ENCODE results near the gene POTEG.
"Not testable (repeated sequence)": the region's sequence is repeated elsewhere in the genome, so short reads cannot be mapped to it uniquely, and the experiment has no call there.

DNA sequence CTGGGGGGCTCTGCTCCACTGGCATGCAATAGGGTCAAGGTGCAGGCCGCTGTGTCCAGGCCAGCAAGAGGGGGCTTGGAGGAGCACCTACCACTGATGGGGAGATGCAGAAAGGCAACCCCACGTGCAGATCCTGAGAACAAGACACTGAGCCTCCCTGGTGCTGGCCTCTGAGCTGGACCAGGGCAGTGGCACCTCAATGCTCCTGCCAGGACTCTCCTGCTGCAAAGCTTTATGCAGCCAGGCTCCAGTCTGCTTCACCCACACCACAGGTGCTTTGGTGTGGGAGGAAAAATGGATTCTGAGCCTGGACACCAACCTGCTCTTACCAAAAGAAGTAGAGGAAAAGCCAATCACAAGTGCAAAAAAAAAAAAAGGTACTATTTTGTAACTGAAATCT lies 1.7 kb upstream of the POTEG start:
- TF ChIP-seq CTCF (optimal IDR thresholded peaks at IDR 0.05 in 1 of 3, IDR thresholded peaks at IDR 0.05 in 1 of 3, conservative IDR thresholded peaks at IDR 0.05 in 1 of 3; ENCODE audit: extremely low read depth in 1 of 3, insufficient read depth in 2 of 3, low read length in 3 of 3); EZH2 (IDR thresholded peaks at IDR 0.05; ENCODE audit: low read length): not testable (repeated sequence)
